Brain microvascular endothelial cell (primary cell): ENCODE data around the gene ATXN3L.
A peak's percentile ranks its signal among the peaks of the same experiment; 100 is the strongest.

Source experiments
- DNase-seq: peaks from one replicate; pipeline ENCODE4 v3.0.0-alpha.2; 2020
- H3K27ac ChIP-seq: fragments of 250-450 bp; sonication (Bioruptor Pico); 2 replicates; pipeline ENCODE4 v1.5.1; 2020; ENCODE audit warnings: mild to moderate bottlenecking, moderate library complexity
- H3K27me3 ChIP-seq: fragments of 250-450 bp; sonication (Bioruptor Pico); replicated peaks from 2 replicates; pipeline ENCODE4 v1.5.1; 2020; ENCODE audit warnings: mild to moderate bottlenecking
- H3K36me3 ChIP-seq: fragments of 250-450 bp; sonication (Bioruptor Pico); replicated peaks from 2 replicates; pipeline ENCODE4 v1.5.1; 2020; ENCODE audit warnings: mild to moderate bottlenecking
- H3K4me3 ChIP-seq: 2 replicates; pipeline ENCODE4 v1.5.1; 2011; ENCODE audit warnings: low read depth, mild to moderate bottlenecking, control low read depth, low read length, moderate library complexity
- CTCF ChIP-seq: IDR thresholded peaks from 2 replicates; pipeline ENCODE4 v1.5.1; 2011; ENCODE audit warnings: low read depth, mild to moderate bottlenecking, moderate library complexity, low read length, control low read depth, inconsistent platforms; ENCODE audit errors: missing control alignments
- in situ Hi-C: cut with HindIII; loops from 2 replicates; pipeline ENCODE4 v1.10.0; 2017; ENCODE audit warnings: low sequenced_read_pairs, low pct_ligation_motif_present

The ATXN3L gene

GRCh38 chrX:13364230-13364857 is 44.5 kb upstream of the ATXN3L start:
- Histone ChIP-seq H3K4me3 (no peak overlapping the region), H3K36me3 (no peaks in the 10 kb centered on the region), H3K27ac (no peak overlapping the region), H3K27me3 (no peaks in the 10 kb centered on the region)
- no peak for DNase-seq
- in situ Hi-C loops, result no loop called here
- no peak for TF ChIP-seq CTCF

- DNase-seq, result no peak
- Histone ChIP-seq H3K27ac (no peak overlapping the region), H3K27me3 (no peaks in the 10 kb centered on the region), H3K4me3 (no peak overlapping the region), H3K36me3 (no peaks in the 10 kb centered on the region)
- TF ChIP-seq CTCF, result no peak
- in situ Hi-C loops, result no loop called here
Observed at GRCh38 chrX:13360146-13360545, 40.3 kb upstream of the ATXN3L start.

- peak; percentile 47 for DNase-seq
- no peak overlapping the region for H3K4me3 ChIP-seq
- no peak for TF ChIP-seq CTCF
- no peaks in the 10 kb centered on the region for H3K27me3 ChIP-seq
- peak overlapping the region; percentile 39 for H3K27ac ChIP-seq
- in situ Hi-C loops, result no loop called here
- no peaks in the 10 kb centered on the region for H3K36me3 ChIP-seq
Observed at GRCh38 chrX:13357925-13358324, 38.1 kb upstream of the ATXN3L start.

GRCh38 chrX:13346646-13347045 is 26.8 kb upstream of the ATXN3L start:
- no peak overlapping the region for H3K4me3 ChIP-seq
- H3K27me3 ChIP-seq, result no peaks in the 10 kb centered on the region
- DNase-seq, result no peak
- in situ Hi-C loops, result no loop called here
- H3K27ac ChIP-seq, result no peak overlapping the region
- TF ChIP-seq CTCF, result no peak
- no peaks in the 10 kb centered on the region for H3K36me3 ChIP-seq

GRCh38 chrX:13345438-13345837 is 25.6 kb upstream of the ATXN3L start:
- TF ChIP-seq CTCF, result no peak
- H3K36me3 ChIP-seq, result no peaks in the 10 kb centered on the region
- no peaks in the 10 kb centered on the region for H3K27me3 ChIP-seq
- in situ Hi-C loops, result no loop called here
- no peak for DNase-seq
- no peak overlapping the region for H3K27ac ChIP-seq
- no peak overlapping the region for H3K4me3 ChIP-seq

GRCh38 chrX:13345037-13345436 is 25.2 kb upstream of the ATXN3L start:
- Histone ChIP-seq H3K36me3 (no peaks in the 10 kb centered on the region), H3K4me3 (no peak overlapping the region), H3K27me3 (no peaks in the 10 kb centered on the region), H3K27ac (no peak overlapping the region)
- no peak for DNase-seq
- in situ Hi-C loops, result no loop called here
- no peak for TF ChIP-seq CTCF
